H9 (cell line): Measurements from ENCODE around the gene PFDN1. TPM values are rescaled to one million over a fixed set of nuclear protein-coding genes. Genes with fewer than 3 reads are reported as not detected.

Experiments used
- DNase-seq: peaks from one replicate; pipeline ENCODE4 v3.0.0-alpha.2; 2017
- H2AFZ ChIP-seq: one replicate; pipeline ENCODE4 v1.6.1; 2013; ENCODE audit warnings: mild to moderate bottlenecking, low read length, control low read depth, moderate library complexity
- H2AK5ac ChIP-seq: 2 replicates; pipeline ENCODE4 v1.6.1; 2013; ENCODE audit warnings: low read length, control low read depth, mixed read lengths; ENCODE audit not compliant: insufficient read length
- H2BK120ac ChIP-seq: one replicate; pipeline ENCODE4 v1.6.1; 2013; ENCODE audit warnings: low read depth, mild to moderate bottlenecking, low read length, control low read depth, inconsistent platforms; ENCODE audit not compliant: poor library complexity, severe bottlenecking
- H2BK12ac ChIP-seq: 2 replicates; pipeline ENCODE4 v1.6.1; 2013; ENCODE audit warnings: low read length, control low read depth, mixed read lengths, low read depth; ENCODE audit not compliant: insufficient read length
- H2BK15ac ChIP-seq: 2 replicates; pipeline ENCODE4 v1.6.1; 2013; ENCODE audit warnings: low read depth, low read length, control low read depth
- H2BK20ac ChIP-seq: one replicate; pipeline ENCODE4 v1.6.1; 2013; ENCODE audit warnings: low read depth, mild to moderate bottlenecking, low read length, control low read depth, inconsistent platforms; ENCODE audit not compliant: poor library complexity, severe bottlenecking
- H2BK5ac ChIP-seq: 2 replicates; pipeline ENCODE4 v1.6.1; 2013; ENCODE audit warnings: low read length, control low read depth, mixed read lengths; ENCODE audit not compliant: insufficient read length
- H3K14ac ChIP-seq: 2 replicates; pipeline ENCODE4 v1.6.1; 2013; ENCODE audit warnings: low read length, control low read depth; ENCODE audit not compliant: insufficient read depth
- H3K18ac ChIP-seq: 2 replicates; pipeline ENCODE4 v1.6.1; 2013; ENCODE audit warnings: low read depth, mild to moderate bottlenecking, mixed read lengths, low read length, control low read depth; ENCODE audit not compliant: insufficient read length
- H3K23ac ChIP-seq: 2 replicates; pipeline ENCODE4 v1.6.1; 2013; ENCODE audit warnings: low read length, control low read depth, mixed read lengths, low read depth; ENCODE audit not compliant: insufficient read length
- H3K23me2 ChIP-seq: 2 replicates; pipeline ENCODE4 v1.6.1; 2013; ENCODE audit warnings: low read depth, mild to moderate bottlenecking, mixed read lengths, low read length, control low read depth; ENCODE audit not compliant: insufficient read length, poor library complexity, severe bottlenecking
- H3K27ac ChIP-seq: 2 replicates; pipeline ENCODE4 v1.5.1; 2013; ENCODE audit warnings: low read length, control low read depth, mixed read lengths, low read depth; ENCODE audit not compliant: insufficient read length
- H3K27me3 ChIP-seq: 2 replicates; pipeline ENCODE4 v1.6.1; 2013; ENCODE audit warnings: low read length, control low read depth, inconsistent platforms; ENCODE audit not compliant: insufficient read depth
- H3K4ac ChIP-seq: 2 replicates; pipeline ENCODE4 v1.6.1; 2013; ENCODE audit warnings: low read depth, mild to moderate bottlenecking, control low read depth, inconsistent platforms, low read length, moderate library complexity
- H3K4me1 ChIP-seq: 2 replicates; pipeline ENCODE4 v1.6.1; 2013; ENCODE audit warnings: low read length, control low read depth, inconsistent platforms; ENCODE audit not compliant: insufficient read depth
- H3K4me2 ChIP-seq: 2 replicates; pipeline ENCODE4 v1.6.1; 2013; ENCODE audit warnings: low read length, control low read depth, mixed read lengths; ENCODE audit not compliant: insufficient read length, insufficient read depth
- H3K56ac ChIP-seq: 2 replicates; pipeline ENCODE4 v1.6.1; 2013; ENCODE audit warnings: low read depth, mild to moderate bottlenecking, mixed read lengths, low read length, control low read depth; ENCODE audit not compliant: insufficient read length
- H3K79me1 ChIP-seq: 2 replicates; pipeline ENCODE4 v1.6.1; 2013; ENCODE audit warnings: low read depth, mild to moderate bottlenecking, moderate library complexity, low read length, control low read depth, inconsistent platforms; ENCODE audit not compliant: insufficient read depth, poor library complexity, severe bottlenecking
- H3K79me2 ChIP-seq: 2 replicates; pipeline ENCODE4 v1.6.1; 2013; ENCODE audit warnings: low read length, control low read depth, inconsistent platforms; ENCODE audit not compliant: insufficient read depth
- H3K9ac ChIP-seq: 2 replicates; pipeline ENCODE4 v1.6.1; 2013; ENCODE audit warnings: low read length, control low read depth, mixed read lengths; ENCODE audit not compliant: insufficient read length; ENCODE audit errors: extremely low read depth
- H3K9me3 ChIP-seq: one replicate; pipeline ENCODE4 v1.6.1; 2013; ENCODE audit warnings: low read depth, low read length, inconsistent platforms; ENCODE audit not compliant: control insufficient read depth
- H3T11ph ChIP-seq: one replicate; pipeline ENCODE4 v1.6.1; 2013; ENCODE audit warnings: mild to moderate bottlenecking, low read length, control low read depth, inconsistent platforms
- H4K20me1 ChIP-seq: one replicate; pipeline ENCODE4 v1.6.1; 2013; ENCODE audit not compliant: control insufficient read depth, insufficient read length, insufficient read depth
- H4K5ac ChIP-seq: 2 replicates; pipeline ENCODE4 v1.6.1; 2013; ENCODE audit warnings: low read depth, mild to moderate bottlenecking, mixed read lengths, low read length, control low read depth; ENCODE audit not compliant: insufficient read length
- H4K8ac ChIP-seq: replicated peaks from 2 replicates; pipeline ENCODE4 v1.6.1; 2013; ENCODE audit warnings: low read length, control low read depth, mixed read lengths, low read depth; ENCODE audit not compliant: insufficient read length
- H4K91ac ChIP-seq: 2 replicates; pipeline ENCODE4 v1.6.1; 2013; ENCODE audit warnings: low read depth, mild to moderate bottlenecking, moderate library complexity, mixed read lengths, low read length, control low read depth; ENCODE audit not compliant: insufficient read length
- H3K27ac Mint-ChIP-seq, 3 experiments: 2 replicates in 2 of 3; 3 replicates in 1 of 3; pipeline ENCODE4 v1.8.0; 2020 to 2021; ENCODE audit warnings: mixed read lengths in 3 of 3, mild to moderate bottlenecking in 1 of 3, moderate library complexity in 1 of 3
- H3K27me3 Mint-ChIP-seq: 2 replicates; pipeline ENCODE4 v1.8.0; 2021; ENCODE audit warnings: low read depth, mild to moderate bottlenecking, moderate library complexity, mixed read lengths
- H3K36me3 Mint-ChIP-seq, 3 experiments: 2 replicates in 2 of 3; 3 replicates in 1 of 3; pipeline ENCODE4 v1.8.0; 2020 to 2021; ENCODE audit warnings: low read depth in 3 of 3, mixed read lengths in 3 of 3; ENCODE audit not compliant: insufficient read depth in 1 of 3
- H3K4me1 Mint-ChIP-seq, 2 experiments: 2 replicates each; pipeline ENCODE4 v1.8.0; 2020; ENCODE audit warnings: mixed read lengths in 2 of 2
- H3K4me3 Mint-ChIP-seq, 2 experiments: 2 replicates in 1 of 2; 3 replicates in 1 of 2; pipeline ENCODE4 v1.8.0; 2020 to 2021; ENCODE audit warnings: mild to moderate bottlenecking in 2 of 2, mixed read lengths in 2 of 2, moderate library complexity in 1 of 2
- H3K9me3 Mint-ChIP-seq, 2 experiments: 2 replicates in 1 of 2; 3 replicates in 1 of 2; pipeline ENCODE4 v1.8.0; 2020; ENCODE audit warnings: mild to moderate bottlenecking in 2 of 2, mixed read lengths in 2 of 2, moderate library complexity in 1 of 2
- CTCF ChIP-seq: fragments of 200-600 bp; sonication (generic); conservative IDR thresholded peaks from 3 replicates; pipeline ENCODE4 v1.8.0; 2021; ENCODE audit warnings: antibody characterized with exemption, mild to moderate bottlenecking
- WGBS: extraction: QIAGEN DNeasy Blood & Tissue Kit; methylation state at CpG from one replicate; pipeline ENCODE4 v1.1.7; 2013; ENCODE audit warnings: missing lambda C conversion rate, low lambda C conversion rate, mixed read lengths; ENCODE audit not compliant: insufficient read length; ENCODE audit errors: extremely low coverage; 5-methylcytosine and 5-hydroxymethylcytosine counted together
- total RNA-seq: library from RNA; stranded (reverse); gene quantifications from 2 replicates; pipeline ENCODE4 v1.2.1, GENCODE V29; 2021

Gene PFDN1
- total RNA-seq, 1 experiment from 2014 or later = 58.3 TPM

- Histone ChIP-seq H2BK20ac (no peak overlapping the region), H3K18ac (no peak overlapping the region), H3K56ac (no peak overlapping the region), H3K79me2 (no peaks in the 10 kb centered on the region), H4K91ac (no peak overlapping the region), H3K23me2 (no peaks in the 10 kb centered on the region), H3K9ac (no peak overlapping the region), H4K8ac (no peak overlapping the region), H3K14ac (no peak overlapping the region), H2AFZ (no peak overlapping the region), H3K4ac (no peak overlapping the region), H3K27me3 (no peaks in the 10 kb centered on the region), H3K23ac (no peak overlapping the region), H4K5ac (no peak overlapping the region), H2AK5ac (no peak overlapping the region), H4K20me1 (no peaks in the 10 kb centered on the region), H2BK12ac (no peak overlapping the region), H2BK5ac (no peak overlapping the region), H3K9me3 (no peaks in the 10 kb centered on the region), H3K4me2 (no peak overlapping the region), H2BK120ac (no peak overlapping the region), H3T11ph (no peak overlapping the region), H3K27ac (no peak overlapping the region), H2BK15ac (no peak overlapping the region), H3K4me1 (peaks cover 4% of the 10 kb centered on the region; the same call in 1 of the 2 replicates), H3K79me1 (no peaks in the 10 kb centered on the region)
- Mint-ChIP-seq H3K36me3 (no peaks in the 10 kb centered on the region), H3K27me3 (no peaks in the 10 kb centered on the region), H3K9me3 (no peaks in the 10 kb centered on the region), H3K27ac (no peak overlapping the region), H3K4me3 (no peak overlapping the region), H3K4me1 (peaks cover 9% of the 10 kb centered on the region in 2 experiments)
- DNase-seq = no peak
- WGBS = no CpG with 5 or more reads among the region's 2 CpGs
- TF ChIP-seq CTCF = no peak
These were observed 95.5 kb downstream of the PFDN1 start for GRCh38 chr5:140207250-140207964.
